Loucy (cell line): Measurements from ENCODE around the gene LUC7L2.

ENCODE experiments used
- EZH2phosphoT487 ChIP-seq: fragments of 200-600 bp; IDR thresholded peaks from 2 replicates; pipeline ENCODE4 v1.6.1; 2018; ENCODE audit warnings: antibody characterized with exemption, mild to moderate bottlenecking, moderate library complexity, borderline replicate concordance
- TF ChIP-seq, protein P1 (sequence below): fragments of 200-600 bp; sonication (generic); conservative IDR thresholded peaks from 2 replicates; pipeline ENCODE4 v1.5.1; 2014; ENCODE audit warnings: mild to moderate bottlenecking, antibody characterized with exemption, low read length

DNA sequence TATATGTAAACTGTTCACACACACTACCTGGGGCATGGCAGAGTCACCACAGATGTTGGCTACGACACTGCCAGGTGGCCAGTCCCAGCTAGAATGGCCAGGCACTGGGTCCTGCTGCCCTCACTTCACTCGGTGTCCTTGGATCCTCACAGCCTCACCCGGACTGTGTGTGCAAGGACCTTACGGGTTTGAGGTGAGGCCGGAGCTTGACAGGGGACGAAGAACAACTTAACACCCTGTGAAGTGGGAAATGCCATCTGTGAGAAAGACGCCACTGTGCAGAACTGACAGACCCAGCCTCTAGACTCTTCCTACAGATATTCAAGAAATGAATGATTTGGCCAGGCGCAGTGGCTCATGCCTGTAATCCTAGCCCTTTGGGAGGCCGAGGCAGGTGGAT is 77.1 kb downstream of the LUC7L2 start:
- TF ChIP-seq, protein P1, sequence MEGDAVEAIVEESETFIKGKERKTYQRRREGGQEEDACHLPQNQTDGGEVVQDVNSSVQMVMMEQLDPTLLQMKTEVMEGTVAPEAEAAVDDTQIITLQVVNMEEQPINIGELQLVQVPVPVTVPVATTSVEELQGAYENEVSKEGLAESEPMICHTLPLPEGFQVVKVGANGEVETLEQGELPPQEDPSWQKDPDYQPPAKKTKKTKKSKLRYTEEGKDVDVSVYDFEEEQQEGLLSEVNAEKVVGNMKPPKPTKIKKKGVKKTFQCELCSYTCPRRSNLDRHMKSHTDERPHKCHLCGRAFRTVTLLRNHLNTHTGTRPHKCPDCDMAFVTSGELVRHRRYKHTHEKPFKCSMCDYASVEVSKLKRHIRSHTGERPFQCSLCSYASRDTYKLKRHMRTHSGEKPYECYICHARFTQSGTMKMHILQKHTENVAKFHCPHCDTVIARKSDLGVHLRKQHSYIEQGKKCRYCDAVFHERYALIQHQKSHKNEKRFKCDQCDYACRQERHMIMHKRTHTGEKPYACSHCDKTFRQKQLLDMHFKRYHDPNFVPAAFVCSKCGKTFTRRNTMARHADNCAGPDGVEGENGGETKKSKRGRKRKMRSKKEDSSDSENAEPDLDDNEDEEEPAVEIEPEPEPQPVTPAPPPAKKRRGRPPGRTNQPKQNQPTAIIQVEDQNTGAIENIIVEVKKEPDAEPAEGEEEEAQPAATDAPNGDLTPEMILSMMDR: no peak
- TF ChIP-seq EZH2phosphoT487: no peak
